HepG2 (cell line): ENCODE results near the gene C6orf136. TPM values are rescaled to one million over a fixed set of nuclear protein-coding genes. Genes with fewer than 3 reads are reported as not detected.

Experiments
- CBFB ChIP-seq: sonication (generic); formaldehyde crosslinking; IDR thresholded peaks from 2 replicates; pipeline ENCODE4 v1.4.0; 2020; ENCODE audit warnings: missing genetic modification reagents
- EZH2 ChIP-seq: conservative IDR thresholded peaks from 2 replicates; pipeline ENCODE4 v1.6.1; 2012; ENCODE audit warnings: mild to moderate bottlenecking, low read depth, low read length, moderate library complexity
- FIP1L1 ChIP-seq: fragments of 200-400 bp; formaldehyde crosslinking; IDR thresholded peaks from 2 replicates; pipeline ENCODE4 v1.6.1; 2018; ENCODE audit warnings: low read depth, mild to moderate bottlenecking, low read length, moderate library complexity, borderline replicate concordance; ENCODE audit not compliant: insufficient read depth
- HDAC6 ChIP-seq: fragments of 200-600 bp; sonication (generic); IDR thresholded peaks from 2 replicates; pipeline ENCODE4 v1.7.0; 2017; ENCODE audit warnings: mild to moderate bottlenecking, antibody characterized with exemption, low read length, low read depth
- HNRNPUL1 ChIP-seq: fragments of 200-400 bp; formaldehyde crosslinking; IDR thresholded peaks from 2 replicates; pipeline ENCODE4 v1.6.1; 2017; ENCODE audit warnings: low read depth, mild to moderate bottlenecking, low read length, moderate library complexity
- KDM4B ChIP-seq: sonication (generic); formaldehyde crosslinking; IDR thresholded peaks from 2 replicates; pipeline ENCODE4 v1.4.0; 2020; ENCODE audit warnings: missing genetic modification reagents
- MED8 ChIP-seq: sonication (generic); formaldehyde crosslinking; IDR thresholded peaks from 2 replicates; pipeline ENCODE4 v1.8.1; 2023; ENCODE audit warnings: mild to moderate bottlenecking, missing genetic modification reagents; ENCODE audit not compliant: insufficient replicate concordance
- MXD4 ChIP-seq: IDR thresholded peaks from 2 replicates; pipeline ENCODE4 v1.6.1; 2016; ENCODE audit warnings: mild to moderate bottlenecking, missing biosample characterization, missing genetic modification reagents
- NCOA1 ChIP-seq: sonication (generic); formaldehyde crosslinking; IDR thresholded peaks from 2 replicates; pipeline ENCODE4 v1.9.0; 2021; ENCODE audit warnings: missing genetic modification reagents
- SNAPC2 ChIP-seq: sonication (generic); formaldehyde crosslinking; IDR thresholded peaks from 2 replicates; pipeline ENCODE4 v1.8.1; 2022; ENCODE audit warnings: mild to moderate bottlenecking, missing genetic modification reagents
- TBP ChIP-seq: sonication (generic); formaldehyde crosslinking; IDR thresholded peaks from 2 replicates; pipeline ENCODE4 v1.5.0; 2020; ENCODE audit warnings: missing genetic modification reagents
- ZNF121 ChIP-seq: sonication (generic); formaldehyde crosslinking; IDR thresholded peaks from 2 replicates; pipeline ENCODE4 v1.5.0; 2020; ENCODE audit warnings: mild to moderate bottlenecking, missing genetic modification reagents
- ZNF547 ChIP-seq: sonication (generic); formaldehyde crosslinking; IDR thresholded peaks from 2 replicates; pipeline ENCODE4 v1.5.1; 2020; ENCODE audit warnings: mild to moderate bottlenecking, missing genetic modification reagents
- polyA plus RNA-seq, 8 experiments: library from polyadenylated mRNA; depleted of rRNA in 3 of 8; stranded (reverse) in 7 of 8; unstranded in 1 of 8; fragments of >200 nt; fragmentation: Illumina TruSeq in 4 of 8; extraction: Trizol in 4 of 8; gene quantifications; 2 replicates each; pipeline versions ENCODE4 v1.2.1 to v1.2.3, GENCODE V29; 2011 to 2016; ENCODE audit warnings: low read depth in 4 of 8, missing spikeins in 1 of 8, mixed read lengths in 1 of 8; ENCODE audit not compliant: insufficient read depth in 1 of 8
- total RNA-seq, 5 experiments: library from RNA; depleted of rRNA; stranded (reverse); fragments of >200 nt; fragmentation: Illumina TruSeq; extraction: Trizol; gene quantifications; 2 replicates each; pipeline ENCODE4 v1.2.3, GENCODE V29; 2016; ENCODE audit warnings: low read depth in 1 of 5
- TF ChIP-seq, protein P1 (sequence below): sonication (generic); formaldehyde crosslinking; IDR thresholded peaks from 2 replicates; pipeline ENCODE4 v1.9.0; 2021; ENCODE audit warnings: missing genetic modification reagents, borderline replicate concordance
- TF ChIP-seq, protein P2 (sequence below): sonication (generic); formaldehyde crosslinking; IDR thresholded peaks from 2 replicates; pipeline ENCODE4 v1.5.1; 2020; ENCODE audit warnings: missing genetic modification reagents, mild to moderate bottlenecking, borderline replicate concordance
- TF ChIP-seq, protein P3 (sequence below): sonication (generic); formaldehyde crosslinking; IDR thresholded peaks from 2 replicates; pipeline ENCODE4 v1.5.1; 2020; ENCODE audit warnings: mild to moderate bottlenecking, missing genetic modification reagents, borderline replicate concordance
- TF ChIP-seq, protein P4 (sequence below): IDR thresholded peaks from 2 replicates; pipeline ENCODE4 v1.6.1; 2016; ENCODE audit warnings: low read depth, borderline replicate concordance

Gene C6orf136
- total and polyA plus RNA-seq, 2 of the 13 experiments (the other 11 are each of a cell fraction or from before 2014, with no cell fraction given) = 12.0 to 26.2 TPM

DNA sequence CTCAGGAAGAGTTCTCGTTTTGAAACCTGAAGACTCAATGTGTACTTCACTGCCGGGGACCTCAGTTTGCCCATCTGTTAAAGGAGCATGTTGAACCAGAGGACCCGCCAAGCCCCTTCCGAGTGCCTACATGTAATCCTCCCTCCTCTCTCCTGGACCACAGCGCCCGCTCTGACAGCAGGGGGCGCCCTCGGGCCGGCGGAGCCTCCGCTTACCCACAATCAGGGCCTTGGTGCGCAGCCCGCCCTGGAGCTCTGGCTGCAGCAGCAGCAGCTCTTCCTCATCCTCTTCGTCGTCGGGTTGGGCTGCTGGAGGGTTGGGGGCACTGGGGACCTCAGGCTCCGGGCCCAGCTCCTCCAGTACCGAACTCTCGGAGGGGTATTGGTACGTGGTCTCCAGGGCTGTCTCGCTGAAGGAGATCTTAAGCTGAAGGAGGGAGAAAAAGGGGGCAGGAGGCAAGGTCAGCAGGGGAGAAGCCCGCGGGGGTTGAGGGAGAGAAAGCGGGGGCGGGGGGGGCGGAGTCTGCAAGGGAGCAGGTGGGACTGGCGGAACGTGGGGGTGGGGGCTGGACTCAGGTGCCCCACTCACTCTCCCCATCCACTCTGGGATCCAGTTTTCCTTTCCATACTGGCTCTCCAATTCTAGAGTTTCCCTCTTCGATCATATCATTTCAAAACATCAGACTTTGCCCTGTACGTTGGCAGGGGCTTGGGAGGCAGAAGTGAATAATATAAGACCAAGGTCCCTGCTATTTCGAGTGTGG, 32.2 kb downstream of the C6orf136 start (continued):
- TF ChIP-seq HDAC6 (no peak), HNRNPUL1 (no peak), MXD4 (CRISPR knock-in tag) (peak; percentile 56; the same call in 1 of the 2 replicates), TBP (CRISPR knock-in tag) (no peak), MED8 (CRISPR knock-in tag) (peak; percentile 35), NCOA1 (no peak), CBFB (CRISPR knock-in tag) (peak; percentile 85; the same call in 1 of the 2 replicates), KDM4B (peak; percentile 82), SNAPC2 (CRISPR knock-in tag) (peak; percentile 79; the same call in 1 of the 2 replicates), FIP1L1 (no peak), ZNF547 (CRISPR knock-in tag) (peak; percentile 70; the same call in 1 of the 2 replicates), ZNF121 (CRISPR knock-in tag) (no peak), EZH2 (no peak)
- TF ChIP-seq, protein P1, sequence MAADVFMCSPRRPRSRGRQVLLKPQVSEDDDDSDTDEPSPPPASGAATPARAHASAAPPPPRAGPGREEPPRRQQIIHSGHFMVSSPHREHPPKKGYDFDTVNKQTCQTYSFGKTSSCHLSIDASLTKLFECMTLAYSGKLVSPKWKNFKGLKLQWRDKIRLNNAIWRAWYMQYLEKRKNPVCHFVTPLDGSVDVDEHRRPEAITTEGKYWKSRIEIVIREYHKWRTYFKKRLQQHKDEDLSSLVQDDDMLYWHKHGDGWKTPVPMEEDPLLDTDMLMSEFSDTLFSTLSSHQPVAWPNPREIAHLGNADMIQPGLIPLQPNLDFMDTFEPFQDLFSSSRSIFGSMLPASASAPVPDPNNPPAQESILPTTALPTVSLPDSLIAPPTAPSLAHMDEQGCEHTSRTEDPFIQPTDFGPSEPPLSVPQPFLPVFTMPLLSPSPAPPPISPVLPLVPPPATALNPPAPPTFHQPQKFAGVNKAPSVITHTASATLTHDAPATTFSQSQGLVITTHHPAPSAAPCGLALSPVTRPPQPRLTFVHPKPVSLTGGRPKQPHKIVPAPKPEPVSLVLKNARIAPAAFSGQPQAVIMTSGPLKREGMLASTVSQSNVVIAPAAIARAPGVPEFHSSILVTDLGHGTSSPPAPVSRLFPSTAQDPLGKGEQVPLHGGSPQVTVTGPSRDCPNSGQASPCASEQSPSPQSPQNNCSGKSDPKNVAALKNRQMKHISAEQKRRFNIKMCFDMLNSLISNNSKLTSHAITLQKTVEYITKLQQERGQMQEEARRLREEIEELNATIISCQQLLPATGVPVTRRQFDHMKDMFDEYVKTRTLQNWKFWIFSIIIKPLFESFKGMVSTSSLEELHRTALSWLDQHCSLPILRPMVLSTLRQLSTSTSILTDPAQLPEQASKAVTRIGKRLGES (CRISPR knock-in tag) = no peak
- TF ChIP-seq, protein P2, sequence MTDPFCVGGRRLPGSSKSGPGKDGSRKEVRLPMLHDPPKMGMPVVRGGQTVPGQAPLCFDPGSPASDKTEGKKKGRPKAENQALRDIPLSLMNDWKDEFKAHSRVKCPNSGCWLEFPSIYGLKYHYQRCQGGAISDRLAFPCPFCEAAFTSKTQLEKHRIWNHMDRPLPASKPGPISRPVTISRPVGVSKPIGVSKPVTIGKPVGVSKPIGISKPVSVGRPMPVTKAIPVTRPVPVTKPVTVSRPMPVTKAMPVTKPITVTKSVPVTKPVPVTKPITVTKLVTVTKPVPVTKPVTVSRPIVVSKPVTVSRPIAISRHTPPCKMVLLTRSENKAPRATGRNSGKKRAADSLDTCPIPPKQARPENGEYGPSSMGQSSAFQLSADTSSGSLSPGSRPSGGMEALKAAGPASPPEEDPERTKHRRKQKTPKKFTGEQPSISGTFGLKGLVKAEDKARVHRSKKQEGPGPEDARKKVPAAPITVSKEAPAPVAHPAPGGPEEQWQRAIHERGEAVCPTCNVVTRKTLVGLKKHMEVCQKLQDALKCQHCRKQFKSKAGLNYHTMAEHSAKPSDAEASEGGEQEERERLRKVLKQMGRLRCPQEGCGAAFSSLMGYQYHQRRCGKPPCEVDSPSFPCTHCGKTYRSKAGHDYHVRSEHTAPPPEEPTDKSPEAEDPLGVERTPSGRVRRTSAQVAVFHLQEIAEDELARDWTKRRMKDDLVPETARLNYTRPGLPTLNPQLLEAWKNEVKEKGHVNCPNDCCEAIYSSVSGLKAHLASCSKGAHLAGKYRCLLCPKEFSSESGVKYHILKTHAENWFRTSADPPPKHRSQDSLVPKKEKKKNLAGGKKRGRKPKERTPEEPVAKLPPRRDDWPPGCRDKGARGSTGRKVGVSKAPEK = peak; percentile 87; the same call in 1 of the 2 replicates
- TF ChIP-seq, protein P3, sequence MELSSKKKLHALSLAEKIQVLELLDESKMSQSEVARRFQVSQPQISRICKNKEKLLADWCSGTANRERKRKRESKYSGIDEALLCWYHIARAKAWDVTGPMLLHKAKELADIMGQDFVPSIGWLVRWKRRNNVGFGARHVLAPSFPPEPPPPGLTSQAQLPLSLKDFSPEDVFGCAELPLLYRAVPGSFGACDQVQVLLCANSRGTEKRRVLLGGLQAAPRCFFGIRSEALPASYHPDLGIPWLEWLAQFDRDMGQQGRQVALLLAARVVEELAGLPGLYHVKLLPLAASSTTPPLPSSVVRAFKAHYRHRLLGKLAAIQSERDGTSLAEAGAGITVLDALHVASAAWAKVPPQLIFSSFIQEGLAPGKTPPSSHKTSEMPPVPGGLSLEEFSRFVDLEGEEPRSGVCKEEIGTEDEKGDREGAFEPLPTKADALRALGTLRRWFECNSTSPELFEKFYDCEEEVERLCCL (CRISPR knock-in tag) = 0 out of 2 replicates have a peak, but pooled peaks have one; percentile 33
- TF ChIP-seq, protein P4, sequence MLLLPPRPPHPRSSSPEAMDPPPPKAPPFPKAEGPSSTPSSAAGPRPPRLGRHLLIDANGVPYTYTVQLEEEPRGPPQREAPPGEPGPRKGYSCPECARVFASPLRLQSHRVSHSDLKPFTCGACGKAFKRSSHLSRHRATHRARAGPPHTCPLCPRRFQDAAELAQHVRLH (CRISPR knock-in tag) = peak; percentile 84; the same call in 1 of the 2 replicates
